Measurements from ENCODE around the gene BOD1.

DNA sequence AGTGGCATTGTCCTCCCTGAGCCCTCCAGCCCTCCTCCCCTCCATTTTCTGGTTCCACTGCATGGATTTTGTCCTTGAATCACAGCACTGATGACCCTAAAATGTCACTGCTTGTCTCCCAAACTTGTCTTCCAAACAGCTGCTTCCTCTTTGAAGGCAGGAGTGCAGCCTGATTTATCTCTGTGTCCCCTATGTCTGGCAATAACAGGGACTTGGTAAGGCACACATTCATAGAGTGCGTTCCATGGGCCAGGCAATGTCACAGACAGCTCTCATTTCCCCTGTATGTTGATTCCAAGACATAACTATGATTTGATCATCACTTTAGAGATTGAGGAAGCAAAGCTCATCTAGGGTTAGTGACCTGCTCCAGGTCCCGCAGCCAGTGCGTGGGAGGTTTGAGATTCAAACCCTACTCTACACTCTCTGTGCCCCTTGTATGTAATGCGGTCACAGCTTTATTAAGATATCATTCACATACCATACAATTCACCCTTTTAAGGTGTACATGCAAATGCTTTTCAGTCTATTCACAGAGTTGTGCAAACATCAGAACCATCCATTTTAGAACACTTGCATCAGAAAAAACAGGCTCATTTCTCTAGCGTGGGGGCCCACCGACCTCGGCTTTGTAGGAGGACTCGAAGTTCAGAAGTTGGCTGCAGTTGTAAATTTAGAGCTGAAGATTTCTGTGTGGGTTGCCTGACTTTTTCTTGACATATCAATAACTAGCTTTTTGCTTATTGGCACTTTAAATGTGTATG lies 28.4 kb upstream of the BOD1 start:
- TF ChIP-seq USF2 (IDR thresholded peaks at IDR 0.05) (no peak), CTCF (IDR thresholded peaks at IDR 0.05) (no peak), POLR2AphosphoS2 (conservative IDR thresholded peaks at IDR 0.05; ENCODE audit: low read length) (no peak), POLR2A (IDR thresholded peaks at IDR 0.05; ENCODE audit: low read length) (no peak), CHD4 (IDR thresholded peaks at IDR 0.05; ENCODE audit: borderline replicate concordance) (no peak), REST (IDR thresholded peaks at IDR 0.05) (no peak), RCOR1 (IDR thresholded peaks at IDR 0.05; ENCODE audit: low read depth, low read length) (no peak), E2F6 (IDR thresholded peaks at IDR 0.05; ENCODE audit: borderline replicate concordance, low read depth) (no peak), RAD21 (conservative IDR thresholded peaks at IDR 0.05 in 1 of 2, IDR thresholded peaks at IDR 0.05 in 1 of 2) (no peak), MYC (IDR thresholded peaks at IDR 0.05; ENCODE audit: borderline replicate concordance, low read length) (no peak), PBX3 (IDR thresholded peaks at IDR 0.05) (no peak), JUN (IDR thresholded peaks at IDR 0.05) (no peak)
- TF ChIP-seq, protein P1, sequence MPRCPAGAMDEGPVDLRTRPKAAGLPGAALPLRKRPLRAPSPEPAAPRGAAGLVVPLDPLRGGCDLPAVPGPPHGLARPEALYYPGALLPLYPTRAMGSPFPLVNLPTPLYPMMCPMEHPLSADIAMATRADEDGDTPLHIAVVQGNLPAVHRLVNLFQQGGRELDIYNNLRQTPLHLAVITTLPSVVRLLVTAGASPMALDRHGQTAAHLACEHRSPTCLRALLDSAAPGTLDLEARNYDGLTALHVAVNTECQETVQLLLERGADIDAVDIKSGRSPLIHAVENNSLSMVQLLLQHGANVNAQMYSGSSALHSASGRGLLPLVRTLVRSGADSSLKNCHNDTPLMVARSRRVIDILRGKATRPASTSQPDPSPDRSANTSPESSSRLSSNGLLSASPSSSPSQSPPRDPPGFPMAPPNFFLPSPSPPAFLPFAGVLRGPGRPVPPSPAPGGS (IDR thresholded peaks at IDR 0.05) = no peak

All from A549 (cell line).